ENCODE results near the gene PSG7. TPM values are rescaled to one million over a fixed set of nuclear protein-coding genes. Genes with fewer than 3 reads are reported as not detected.
"Not testable (repeated sequence)": the region's sequence is repeated elsewhere in the genome, so short reads cannot be mapped to it uniquely, and the experiment has no call there.

PSG7 gene
- total and polyA plus RNA-seq, 2 donors (not counting 1 experiment from before 2014, with no cell fraction given), result not detected

GRCh38 chr19:42899110-42899509 lies 37.9 kb downstream of the PSG7 start:
- DNase-seq; H3K36me3 ChIP-seq (replicated peaks in 1 of 2; ENCODE audit: control extremely low read depth in 1 of 2, control insufficient read depth in 1 of 2, extremely low read depth in 1 of 2, insufficient read depth in 2 of 2, low read length in 1 of 2); H3K79me2 ChIP-seq (ENCODE audit: control insufficient read depth, insufficient read depth, low read length); H3K4me3 ChIP-seq (ENCODE audit: control extremely low read depth in 1 of 5, extremely low read depth in 1 of 5, insufficient read depth in 1 of 5, low read depth in 2 of 5, low read length in 4 of 5); H3K4me1 ChIP-seq (ENCODE audit: control insufficient read depth in 2 of 2, insufficient read depth in 2 of 2, low read length in 2 of 2); H3K9me3 Mint-ChIP-seq (ENCODE audit: insufficient read depth); ATAC-seq (ENCODE audit: low read depth); POLR2A ChIA-PET; H3K4me3 Mint-ChIP-seq; H3K9ac ChIP-seq (ENCODE audit: low read length); H3K27ac Mint-ChIP-seq; intact Hi-C loops (cut with micrococcal nuclease); H3K4me1 Mint-ChIP-seq; H3K9me3 ChIP-seq (ENCODE audit: control extremely low read depth in 1 of 3, control insufficient read depth in 2 of 3, insufficient read depth in 1 of 3, low read length in 2 of 3); H2AFZ ChIP-seq (ENCODE audit: insufficient read depth, low read depth, low read length, poor library complexity, severe bottlenecking); CTCF ChIA-PET; H4K20me1 ChIP-seq (ENCODE audit: control insufficient read depth, insufficient read depth, low read length, poor library complexity, severe bottlenecking); H3K27me3 ChIP-seq (replicated peaks in 1 of 4; ENCODE audit: control extremely low read depth in 1 of 4, control insufficient read depth in 3 of 4, insufficient read depth in 4 of 4, low read length in 3 of 4); H3K4me2 ChIP-seq (replicated peaks; ENCODE audit: low read depth, low read length, poor library complexity, severe bottlenecking); H3K27ac ChIP-seq (ENCODE audit: low read length in 2 of 2): not testable (repeated sequence)
- peaks cover 16% of the 10 kb centered on the region for H3K27me3 Mint-ChIP-seq
- no CpG with 5 or more reads among the region's 1 CpG for WGBS (ENCODE audit: insufficient coverage)

- H3K27ac ChIP-seq (ENCODE audit: low read length in 2 of 2); POLR2A ChIA-PET; H3K27me3 ChIP-seq (replicated peaks in 1 of 4; ENCODE audit: control extremely low read depth in 1 of 4, control insufficient read depth in 3 of 4, insufficient read depth in 4 of 4, low read length in 3 of 4); H3K9me3 ChIP-seq (ENCODE audit: control extremely low read depth in 1 of 3, control insufficient read depth in 2 of 3, insufficient read depth in 1 of 3, low read length in 2 of 3); H2AFZ ChIP-seq (ENCODE audit: insufficient read depth, low read depth, low read length, poor library complexity, severe bottlenecking); H3K4me1 ChIP-seq (ENCODE audit: control insufficient read depth in 2 of 2, insufficient read depth in 2 of 2, low read length in 2 of 2); H3K4me3 ChIP-seq (ENCODE audit: control extremely low read depth in 1 of 5, extremely low read depth in 1 of 5, insufficient read depth in 1 of 5, low read depth in 2 of 5, low read length in 4 of 5); H3K4me1 Mint-ChIP-seq; H3K9ac ChIP-seq (ENCODE audit: low read length); H3K27ac Mint-ChIP-seq; H3K9me3 Mint-ChIP-seq (ENCODE audit: insufficient read depth); H3K4me2 ChIP-seq (replicated peaks; ENCODE audit: low read depth, low read length, poor library complexity, severe bottlenecking); H3K4me3 Mint-ChIP-seq; H3K36me3 ChIP-seq (replicated peaks in 1 of 2; ENCODE audit: control extremely low read depth in 1 of 2, control insufficient read depth in 1 of 2, extremely low read depth in 1 of 2, insufficient read depth in 2 of 2, low read length in 1 of 2); H3K79me2 ChIP-seq (ENCODE audit: control insufficient read depth, insufficient read depth, low read length); H4K20me1 ChIP-seq (ENCODE audit: control insufficient read depth, insufficient read depth, low read length, poor library complexity, severe bottlenecking); ATAC-seq (ENCODE audit: low read depth); DNase-seq; intact Hi-C loops (cut with micrococcal nuclease); CTCF ChIA-PET: not testable (repeated sequence)
- H3K27me3 Mint-ChIP-seq, result peaks cover 16% of the 10 kb centered on the region
- WGBS (ENCODE audit: insufficient coverage), result no CpG with 5 or more reads among the region's 1 CpG
These were observed 38.4 kb downstream of the PSG7 start for GRCh38 chr19:42898656-42899055.

- H3K27ac Mint-ChIP-seq; CTCF ChIA-PET; H3K27ac ChIP-seq (ENCODE audit: low read length in 2 of 2); POLR2A ChIA-PET; H3K9ac ChIP-seq (ENCODE audit: low read length); H2AFZ ChIP-seq (ENCODE audit: insufficient read depth, low read depth, low read length, poor library complexity, severe bottlenecking); H3K4me3 ChIP-seq (ENCODE audit: control extremely low read depth in 1 of 5, extremely low read depth in 1 of 5, insufficient read depth in 1 of 5, low read depth in 2 of 5, low read length in 4 of 5); H3K4me1 ChIP-seq (ENCODE audit: control insufficient read depth in 2 of 2, insufficient read depth in 2 of 2, low read length in 2 of 2); H3K27me3 ChIP-seq (replicated peaks in 1 of 4; ENCODE audit: control extremely low read depth in 1 of 4, control insufficient read depth in 3 of 4, insufficient read depth in 4 of 4, low read length in 3 of 4); H3K79me2 ChIP-seq (ENCODE audit: control insufficient read depth, insufficient read depth, low read length); ATAC-seq (ENCODE audit: low read depth); DNase-seq; H3K36me3 ChIP-seq (replicated peaks in 1 of 2; ENCODE audit: control extremely low read depth in 1 of 2, control insufficient read depth in 1 of 2, extremely low read depth in 1 of 2, insufficient read depth in 2 of 2, low read length in 1 of 2); H3K4me1 Mint-ChIP-seq; H3K4me2 ChIP-seq (replicated peaks; ENCODE audit: low read depth, low read length, poor library complexity, severe bottlenecking); H4K20me1 ChIP-seq (ENCODE audit: control insufficient read depth, insufficient read depth, low read length, poor library complexity, severe bottlenecking); H3K9me3 ChIP-seq (ENCODE audit: control extremely low read depth in 1 of 3, control insufficient read depth in 2 of 3, insufficient read depth in 1 of 3, low read length in 2 of 3); H3K4me3 Mint-ChIP-seq; intact Hi-C loops (cut with micrococcal nuclease); H3K9me3 Mint-ChIP-seq (ENCODE audit: insufficient read depth): not testable (repeated sequence)
- no CpG with 5 or more reads among the region's 1 CpG for WGBS (ENCODE audit: insufficient coverage)
- peaks cover 15% of the 10 kb centered on the region for H3K27me3 Mint-ChIP-seq
These were observed 39.3 kb downstream of the PSG7 start for GRCh38 chr19:42897729-42898128.

GRCh38 chr19:42890446-42890845 lies 46.6 kb downstream of the PSG7 start:
- 86% methylated on average over 5 of the region's 7 CpGs for WGBS (ENCODE audit: insufficient coverage)
- H3K9me3 Mint-ChIP-seq (ENCODE audit: insufficient read depth); H3K9ac ChIP-seq (ENCODE audit: low read length); H2AFZ ChIP-seq (ENCODE audit: insufficient read depth, low read depth, low read length, poor library complexity, severe bottlenecking); H3K27me3 ChIP-seq (replicated peaks in 1 of 4; ENCODE audit: control extremely low read depth in 1 of 4, control insufficient read depth in 3 of 4, insufficient read depth in 4 of 4, low read length in 3 of 4); H3K36me3 ChIP-seq (replicated peaks in 1 of 2; ENCODE audit: control extremely low read depth in 1 of 2, control insufficient read depth in 1 of 2, extremely low read depth in 1 of 2, insufficient read depth in 2 of 2, low read length in 1 of 2); H3K27ac Mint-ChIP-seq; DNase-seq; ATAC-seq (ENCODE audit: low read depth); H3K4me1 ChIP-seq (ENCODE audit: control insufficient read depth in 2 of 2, insufficient read depth in 2 of 2, low read length in 2 of 2); CTCF ChIA-PET; H4K20me1 ChIP-seq (ENCODE audit: control insufficient read depth, insufficient read depth, low read length, poor library complexity, severe bottlenecking); H3K4me2 ChIP-seq (replicated peaks; ENCODE audit: low read depth, low read length, poor library complexity, severe bottlenecking); intact Hi-C loops (cut with micrococcal nuclease); H3K4me3 ChIP-seq (ENCODE audit: control extremely low read depth in 1 of 5, extremely low read depth in 1 of 5, insufficient read depth in 1 of 5, low read depth in 2 of 5, low read length in 4 of 5); H3K27ac ChIP-seq (ENCODE audit: low read length in 2 of 2); H3K79me2 ChIP-seq (ENCODE audit: control insufficient read depth, insufficient read depth, low read length); POLR2A ChIA-PET; H3K4me1 Mint-ChIP-seq; H3K4me3 Mint-ChIP-seq: not testable (repeated sequence)
- H3K27me3 Mint-ChIP-seq, result peaks cover 11% of the 10 kb centered on the region
- peaks cover 0 to 11% (median 8%) of the 10 kb centered on the region in 3 donors for H3K9me3 ChIP-seq (ENCODE audit: control extremely low read depth in 1 of 3, control insufficient read depth in 2 of 3, insufficient read depth in 1 of 3, low read length in 2 of 3)
